GM12878 (cell line): Measurements from ENCODE around the gene ASPDH. TPM values are rescaled to one million over a fixed set of nuclear protein-coding genes. Genes with fewer than 3 reads are reported as not detected.

ENCODE experiments used
- ATAC-seq: fragments of 200-7000 bp; cut with Tn5 transposase; 3 replicates; pipeline ENCODE4 v1.9.1; 2020; ENCODE audit warnings: mild to moderate bottlenecking, moderate library complexity
- BruUV-seq: library from RNA; stranded (reverse); fragments of 400-500 nt; replicated peaks from 2 replicates; lab custom pipeline; 2021; lab: Mats Ljungman, UMichigan
- CTCF ChIA-PET: fragments of 300-600 bp; sonication (Branson Sonifier 250); formaldehyde crosslinking; extraction: SDS; loops from one replicate; lab custom pipeline; 2021; ENCODE audit warnings: inconsistent platforms; lab: Yijun Ruan, JAX
- POLR2A ChIA-PET: fragments of 350-600 bp; formaldehyde crosslinking; extraction: SDS; loops from one replicate; lab custom pipeline; 2021; ENCODE audit warnings: inconsistent platforms; lab: Charles Lee
- RAD21 ChIA-PET: fragments of 300-600 bp; sonication (Branson Sonifier 250); formaldehyde crosslinking; loops from one replicate; lab custom pipeline; 2023; ENCODE audit warnings: antibody characterized with exemption; ENCODE audit not compliant: unreplicated experiment; lab: Charles Lee
- SMC1A ChIA-PET: fragments of 300-600 bp; sonication (Branson Sonifier 250); formaldehyde crosslinking; loops from one replicate; lab custom pipeline; 2023; ENCODE audit not compliant: unreplicated experiment, uncharacterized antibody; lab: Charles Lee
- DNase-seq: peaks from one replicate; pipeline ENCODE4 v3.0.0-alpha.2; 2011; ENCODE audit warnings: low read depth, low spot score
- FAIRE-seq: peaks from 3 replicates; lab custom pipeline; 2011; peaks lifted over from hg19 to GRCh38; lab: Jason Lieb, UNC
- H2AFZ ChIP-seq: 2 replicates; pipeline ENCODE4 v1.6.0; 2011; ENCODE audit warnings: low read depth, low read length, control low read depth; ENCODE audit not compliant: control insufficient read depth
- H3K27ac ChIP-seq: 2 replicates; pipeline ENCODE4 v1.5.1; 2011; ENCODE audit warnings: control low read depth; ENCODE audit not compliant: control insufficient read depth, insufficient read depth
- H3K27me3 ChIP-seq, 2 experiments: replicated peaks in 1 of 2; 2 replicates each; pipeline versions ENCODE4 v1.6.0 to v1.6.1; 2011; ENCODE audit warnings: low read length in 1 of 2; ENCODE audit not compliant: control insufficient read depth in 2 of 2, insufficient read depth in 2 of 2
- H3K36me3 ChIP-seq, 2 experiments: 2 replicates each; pipeline ENCODE4 v1.5.1; 2011; ENCODE audit warnings: low read length in 1 of 2; ENCODE audit not compliant: control insufficient read depth in 2 of 2, insufficient read depth in 2 of 2
- H3K4me1 ChIP-seq: 2 replicates; pipeline ENCODE4 v1.6.1; 2011; ENCODE audit warnings: mild to moderate bottlenecking, low read length, moderate library complexity, mixed read lengths; ENCODE audit not compliant: control insufficient read depth, insufficient read depth
- H3K4me2 ChIP-seq: 2 replicates; pipeline ENCODE4 v1.6.0; 2011; ENCODE audit warnings: control low read depth; ENCODE audit not compliant: control insufficient read depth, insufficient read depth
- H3K4me3 ChIP-seq: fragments of 200-600 bp; sonication (generic); 2 replicates; pipeline ENCODE4 v1.5.1; 2016
- H3K79me2 ChIP-seq: 2 replicates; pipeline ENCODE4 v1.6.0; 2011; ENCODE audit warnings: low read length; ENCODE audit not compliant: control insufficient read depth, insufficient read depth
- H3K9ac ChIP-seq: 2 replicates; pipeline ENCODE4 v1.8.0; 2011; ENCODE audit warnings: low read length, control low read depth, mixed read lengths; ENCODE audit not compliant: control insufficient read depth, insufficient read depth
- H3K9me3 ChIP-seq: replicated peaks from 3 replicates; pipeline ENCODE4 v1.5.1; 2011; ENCODE audit warnings: mild to moderate bottlenecking, low read length; ENCODE audit not compliant: control insufficient read depth, insufficient read depth
- H4K20me1 ChIP-seq: 2 replicates; pipeline ENCODE4 v1.6.0; 2011; ENCODE audit not compliant: control insufficient read depth, insufficient read depth
- CHD4 ChIP-seq: fragments of 200-600 bp; sonication (generic); IDR thresholded peaks from 2 replicates; pipeline ENCODE4 v1.6.1; 2016; ENCODE audit warnings: mild to moderate bottlenecking
- CREM ChIP-seq: IDR thresholded peaks from 2 replicates; pipeline ENCODE4 v1.6.1; 2014; ENCODE audit warnings: antibody characterized with exemption, low read depth
- EED ChIP-seq: sonication (generic); IDR thresholded peaks from 2 replicates; pipeline ENCODE4 v1.6.1; 2016; ENCODE audit warnings: antibody characterized with exemption, low read depth
- FOXM1 ChIP-seq: IDR thresholded peaks from 2 replicates; pipeline ENCODE4 v1.6.1; 2012; ENCODE audit warnings: low read depth, mild to moderate bottlenecking, inconsistent platforms, low read length, moderate library complexity
- HDGF ChIP-seq: fragments of 450-650 bp; IDR thresholded peaks from 2 replicates; pipeline ENCODE4 v1.6.1; 2016; ENCODE audit warnings: antibody characterized with exemption
- NFXL1 ChIP-seq: fragments of 450-650 bp; IDR thresholded peaks from 2 replicates; pipeline ENCODE4 v1.6.1; 2017; ENCODE audit warnings: antibody characterized with exemption, mild to moderate bottlenecking, borderline replicate concordance
- NFYA ChIP-seq: IDR thresholded peaks from 2 replicates; pipeline ENCODE4 v1.6.1; 2011; ENCODE audit warnings: low read depth, mild to moderate bottlenecking, low read length, improper control_type of control experiment, borderline replicate concordance
- NR2C2 ChIP-seq: IDR thresholded peaks from 2 replicates; pipeline ENCODE4 v1.6.1; 2011; ENCODE audit warnings: borderline replicate concordance, low read depth; ENCODE audit not compliant: control insufficient read depth, insufficient read length
- NRF1 ChIP-seq: conservative IDR thresholded peaks from 2 replicates; pipeline ENCODE4 v1.6.1; 2011; ENCODE audit warnings: mild to moderate bottlenecking, low read depth, low read length, improper control_type of control experiment
- PML ChIP-seq: IDR thresholded peaks from 2 replicates; pipeline ENCODE4 v1.6.1; 2012; ENCODE audit warnings: low read length, inconsistent platforms
- SMAD5 ChIP-seq: IDR thresholded peaks from 2 replicates; pipeline ENCODE4 v1.6.1; 2016; ENCODE audit warnings: antibody characterized with exemption, low read depth
- WGBS: methylation state at CpG from one replicate; pipeline ENCODE4 v1.1.6; 2016; ENCODE audit warnings: low lambda C conversion rate; ENCODE audit not compliant: insufficient replicate concordance, insufficient coverage; ENCODE audit errors: missing lambda C conversion rate; 5-methylcytosine and 5-hydroxymethylcytosine counted together
- in situ Hi-C: fragments of 300-500 bp; cut with MboI; formaldehyde crosslinking; loops from 9 replicates; pipeline ENCODE4 v1.14.3; 2018; ENCODE audit warnings: mixed read lengths
- intact Hi-C: fragments of 100-400 bp; cut with micrococcal nuclease; formaldehyde crosslinking; loops from one replicate; pipeline ENCODE4 v1.14.2; 2022; ENCODE audit not compliant: unreplicated experiment
- polyA plus RNA-seq, 11 experiments: library from polyadenylated mRNA; depleted of rRNA in 4 of 11; unstranded in 6 of 11; stranded (reverse) in 5 of 11; fragments of >200 nt; fragmentation: Nextera tagmentation in 4 of 11; fragmentation: Illumina TruSeq in 1 of 11; extraction: Ambion mirVana in 4 of 11; extraction: Trizol in 1 of 11; gene quantifications; 1 replicate in 1 of 11; 2 replicates in 10 of 11; pipeline versions ENCODE4 v1.2.1 to v1.2.3, GENCODE V29; 2011 to 2016; ENCODE audit warnings: inconsistent platforms in 2 of 11, missing spikeins in 2 of 11, low read depth in 1 of 11
- total RNA-seq, 4 experiments: library from RNA; depleted of rRNA in 3 of 4; stranded (reverse); fragments of >200 nt in 3 of 4; fragmentation: Illumina TruSeq in 1 of 4; extraction: Trizol in 1 of 4; gene quantifications; 2 replicates each; pipeline versions ENCODE4 v1.2.1 to v1.2.3, GENCODE V29; 2013 to 2021
- TF ChIP-seq, protein P1 (sequence below): IDR thresholded peaks from 2 replicates; pipeline ENCODE4 v1.6.1; 2012; ENCODE audit warnings: low read depth, low read length, improper control_type of control experiment
- TF ChIP-seq, protein P2 (sequence below): fragments of 450-650 bp; formaldehyde crosslinking; IDR thresholded peaks from 2 replicates; pipeline ENCODE4 v1.4.0; 2020; ENCODE audit warnings: mild to moderate bottlenecking, moderate library complexity

The ASPDH gene
- total and polyA plus RNA-seq, 10 of the 15 experiments (the other 5 are each of a cell fraction or from before 2014, with no cell fraction given) = not detected

GRCh38 chr19:50506700-50507099 is 7.0 kb downstream of the ASPDH start:
- intact Hi-C loops = no loop called here
- H3K36me3 ChIP-seq = no peaks in the 10 kb centered on the region
- CTCF ChIA-PET = no interaction called here

More at GRCh38 chr19:50506700-50507099, 7.0 kb downstream of the ASPDH start:
- WGBS = 67% methylated on average over 3 of the region's 10 CpGs
- Histone ChIP-seq H3K9me3 (no peaks in the 10 kb centered on the region), H4K20me1 (no peaks in the 10 kb centered on the region), H3K4me1 (peaks cover 3% of the 10 kb centered on the region; the same call in 1 of the 2 replicates)
- BruUV-seq = no TSS peak
- TF ChIP-seq CREM (no peak), SMAD5 (no peak), NR2C2 (no peak), NRF1 (no peak), CHD4 (no peak), FOXM1 (no peak), PML (no peak), EED (no peak), NFXL1 (no peak), HDGF (no peak), NFYA (no peak)
- TF ChIP-seq, protein P1, sequence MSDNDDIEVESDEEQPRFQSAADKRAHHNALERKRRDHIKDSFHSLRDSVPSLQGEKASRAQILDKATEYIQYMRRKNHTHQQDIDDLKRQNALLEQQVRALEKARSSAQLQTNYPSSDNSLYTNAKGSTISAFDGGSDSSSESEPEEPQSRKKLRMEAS = no peak
- TF ChIP-seq, protein P2, sequence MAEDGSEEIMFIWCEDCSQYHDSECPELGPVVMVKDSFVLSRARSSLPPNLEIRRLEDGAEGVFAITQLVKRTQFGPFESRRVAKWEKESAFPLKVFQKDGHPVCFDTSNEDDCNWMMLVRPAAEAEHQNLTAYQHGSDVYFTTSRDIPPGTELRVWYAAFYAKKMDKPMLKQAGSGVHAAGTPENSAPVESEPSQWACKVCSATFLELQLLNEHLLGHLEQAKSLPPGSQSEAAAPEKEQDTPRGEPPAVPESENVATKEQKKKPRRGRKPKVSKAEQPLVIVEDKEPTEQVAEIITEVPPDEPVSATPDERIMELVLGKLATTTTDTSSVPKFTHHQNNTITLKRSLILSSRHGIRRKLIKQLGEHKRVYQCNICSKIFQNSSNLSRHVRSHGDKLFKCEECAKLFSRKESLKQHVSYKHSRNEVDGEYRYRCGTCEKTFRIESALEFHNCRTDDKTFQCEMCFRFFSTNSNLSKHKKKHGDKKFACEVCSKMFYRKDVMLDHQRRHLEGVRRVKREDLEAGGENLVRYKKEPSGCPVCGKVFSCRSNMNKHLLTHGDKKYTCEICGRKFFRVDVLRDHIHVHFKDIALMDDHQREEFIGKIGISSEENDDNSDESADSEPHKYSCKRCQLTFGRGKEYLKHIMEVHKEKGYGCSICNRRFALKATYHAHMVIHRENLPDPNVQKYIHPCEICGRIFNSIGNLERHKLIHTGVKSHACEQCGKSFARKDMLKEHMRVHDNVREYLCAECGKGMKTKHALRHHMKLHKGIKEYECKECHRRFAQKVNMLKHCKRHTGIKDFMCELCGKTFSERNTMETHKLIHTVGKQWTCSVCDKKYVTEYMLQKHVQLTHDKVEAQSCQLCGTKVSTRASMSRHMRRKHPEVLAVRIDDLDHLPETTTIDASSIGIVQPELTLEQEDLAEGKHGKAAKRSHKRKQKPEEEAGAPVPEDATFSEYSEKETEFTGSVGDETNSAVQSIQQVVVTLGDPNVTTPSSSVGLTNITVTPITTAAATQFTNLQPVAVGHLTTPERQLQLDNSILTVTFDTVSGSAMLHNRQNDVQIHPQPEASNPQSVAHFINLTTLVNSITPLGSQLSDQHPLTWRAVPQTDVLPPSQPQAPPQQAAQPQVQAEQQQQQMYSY (CRISPR knock-in tag) = no peak
- TF ChIP-seq, all 136 proteins: peak for 0
- ATAC-seq (no peak), FAIRE-seq (no peak), DNase-seq (no peak)
- Histone ChIP-seq H2AFZ (no peak overlapping the region), H3K79me2 (no peaks in the 10 kb centered on the region), H3K4me2 (no peak overlapping the region), H3K9ac (no peak overlapping the region), H3K27me3 (no peaks in the 10 kb centered on the region), H3K4me3 (no peak overlapping the region), H3K27ac (no peak overlapping the region)
- ChIA-PET SMC1A (no interaction called here), POLR2A (no interaction called here), RAD21 (no interaction called here)
- in situ Hi-C loops = no loop called here
